ENCODE results near the gene NUP210L. TPM values are rescaled to one million over a fixed set of nuclear protein-coding genes. Genes with fewer than 3 reads are reported as not detected.
A peak's percentile ranks its signal among the peaks of the same experiment; 100 is the strongest.

Gene NUP210L
- total and polyA plus RNA-seq, 2 experiments from 2014 or later, result not detected

DNA sequence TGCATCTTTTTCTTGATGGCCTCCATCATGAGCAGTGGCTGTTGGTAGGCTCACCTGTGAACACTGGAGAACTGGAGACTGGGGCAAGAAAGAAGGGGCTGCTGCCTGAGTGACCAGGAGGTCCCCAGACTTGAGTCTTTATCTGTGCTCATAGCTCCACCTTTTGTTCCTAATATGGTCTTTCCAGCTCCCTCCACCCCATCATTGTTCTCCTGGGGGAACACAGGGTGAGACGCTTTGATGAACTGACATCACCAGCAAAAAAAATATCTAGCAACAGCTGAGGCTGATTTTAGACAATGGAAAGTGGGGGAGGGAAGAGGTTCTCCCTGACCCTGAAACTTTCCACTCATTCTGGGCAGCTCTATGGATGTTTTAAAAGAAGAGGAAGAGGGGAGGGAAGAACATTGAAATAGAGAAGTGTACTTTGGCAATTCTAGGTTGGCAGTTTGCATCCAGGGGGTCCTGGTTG, 37.2 kb upstream of the NUP210L start, which contains the start of gene TPM3:
TPM3 (minus strand) TSS at position 111 of the 472 bp plus-strand sequence; CDS start at position 29, 82 bp downstream.
- DNase-seq (ENCODE audit: low read depth in 1 of 2, low spot score in 1 of 2), result peak in 1 of 2 donors; percentile 57
- no peak within 1 kb of the TSS for H3K27ac ChIP-seq
- H3K36me3 ChIP-seq, result no peaks in the 10 kb centered on the region
- H3K9me3 ChIP-seq (ENCODE audit: low read depth), result no peaks in the 10 kb centered on the region
- H3K4me1 ChIP-seq (ENCODE audit: low read depth), result no peaks in the 10 kb centered on the region
- no peaks in the 10 kb centered on the region for H3K27me3 ChIP-seq
- no peak within 1 kb of the TSS for H3K4me3 ChIP-seq
- TF ChIP-seq CTCF (IDR thresholded peaks at IDR 0.05; ENCODE audit: low read depth, low read length), result no peak

DNA sequence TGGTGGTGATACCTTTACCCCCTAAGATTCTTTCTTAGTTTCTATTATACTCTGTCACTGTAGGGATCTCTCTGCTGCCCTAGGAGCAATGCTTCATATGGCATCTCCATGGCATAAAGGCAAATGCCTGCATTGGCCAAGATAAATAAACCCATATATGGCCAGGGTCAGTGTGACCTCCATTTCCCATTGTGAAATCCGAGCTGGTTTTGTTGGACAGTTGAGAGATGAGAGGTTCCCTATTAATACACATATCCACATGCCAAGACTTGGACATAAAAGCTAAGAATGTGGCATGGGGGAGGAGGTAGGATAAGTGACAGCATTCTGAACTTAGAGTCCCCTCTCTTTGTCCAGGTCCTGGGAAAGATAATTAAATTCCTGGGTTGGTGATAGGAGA, 35.7 kb upstream of the NUP210L start:
- Histone ChIP-seq H3K27me3 (no peaks in the 10 kb centered on the region), H3K9me3 (ENCODE audit: low read depth) (no peaks in the 10 kb centered on the region), H3K36me3 (no peaks in the 10 kb centered on the region), H3K4me1 (ENCODE audit: low read depth) (no peaks in the 10 kb centered on the region), H3K27ac (no peak overlapping the region), H3K4me3 (no peak overlapping the region)
- peak in 1 of 2 donors; percentile 67 for DNase-seq (ENCODE audit: low read depth in 1 of 2, low spot score in 1 of 2)
- TF ChIP-seq CTCF (IDR thresholded peaks at IDR 0.05; ENCODE audit: low read depth, low read length), result no peak

- Histone ChIP-seq H3K27me3 (no peaks in the 10 kb centered on the region), H3K4me1 (ENCODE audit: low read depth) (peaks cover under 1% of the 10 kb centered on the region), H3K36me3 (no peaks in the 10 kb centered on the region), H3K9me3 (ENCODE audit: low read depth) (no peaks in the 10 kb centered on the region), H3K4me3 (no peak overlapping the region), H3K27ac (no peak overlapping the region)
- TF ChIP-seq CTCF (IDR thresholded peaks at IDR 0.05; ENCODE audit: low read depth, low read length), result no peak
- DNase-seq (ENCODE audit: low read depth in 1 of 2, low spot score in 1 of 2), result no peak
These were observed 32.1 kb upstream of the NUP210L start for GRCh38 chr1:154186852-154187501.

DNA sequence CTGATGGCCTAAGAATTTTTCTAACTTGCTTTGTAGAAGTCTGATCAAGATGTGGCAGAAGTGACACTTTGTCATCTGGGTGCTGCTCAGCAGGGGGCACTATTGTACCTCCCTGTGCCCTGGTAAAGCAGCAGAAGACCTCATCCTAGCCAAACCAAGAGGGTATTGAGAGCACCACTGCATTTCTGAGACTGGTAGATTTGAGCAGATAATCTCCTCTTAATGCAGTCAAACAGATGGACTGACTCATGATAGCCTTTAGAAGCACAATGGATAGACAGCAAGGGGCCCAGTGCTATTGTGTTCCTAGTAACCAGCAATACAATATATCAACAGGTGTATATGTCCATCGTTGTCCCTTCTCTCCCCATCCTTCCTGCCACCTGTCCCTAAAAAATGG, 31.3 kb upstream of the NUP210L start:
- TF ChIP-seq CTCF (IDR thresholded peaks at IDR 0.05; ENCODE audit: low read depth, low read length), result peak; percentile 50
- Histone ChIP-seq H3K27ac (no peak overlapping the region), H3K9me3 (ENCODE audit: low read depth) (no peaks in the 10 kb centered on the region), H3K4me1 (ENCODE audit: low read depth) (peaks cover 7% of the 10 kb centered on the region), H3K36me3 (no peaks in the 10 kb centered on the region), H3K4me3 (no peak overlapping the region), H3K27me3 (no peaks in the 10 kb centered on the region)
- peak; percentile 52 to 57 for DNase-seq (ENCODE audit: low read depth in 1 of 2, low spot score in 1 of 2)

GRCh38 chr1:154183046-154183915, 28.4 kb upstream of the NUP210L start:
- H3K36me3 ChIP-seq, result no peaks in the 10 kb centered on the region
- no peaks in the 10 kb centered on the region for H3K9me3 ChIP-seq (ENCODE audit: low read depth)
- TF ChIP-seq CTCF (IDR thresholded peaks at IDR 0.05; ENCODE audit: low read depth, low read length), result no peak
- peak; percentile 97 to 98 for DNase-seq (ENCODE audit: low read depth in 1 of 2, low spot score in 1 of 2)
- H3K27ac ChIP-seq, result peak overlapping the region; percentile 67
- H3K27me3 ChIP-seq, result no peaks in the 10 kb centered on the region
- peak overlapping the region; percentile 54 for H3K4me3 ChIP-seq
- peaks cover 14% of the 10 kb centered on the region for H3K4me1 ChIP-seq (ENCODE audit: low read depth)

Measured in cardiac muscle cell (in vitro differentiated cells and primary cell).